Measurements from ENCODE around the gene TOB2. TPM values are rescaled to one million over a fixed set of nuclear protein-coding genes. Genes with fewer than 3 reads are reported as not detected.

Gene TOB2
- total and polyA plus RNA-seq, 9 of the 15 experiments (the other 6 are each of a cell fraction or from before 2014, with no cell fraction given) = 3.3 to 20.5 (median 7.3) TPM

DNA sequence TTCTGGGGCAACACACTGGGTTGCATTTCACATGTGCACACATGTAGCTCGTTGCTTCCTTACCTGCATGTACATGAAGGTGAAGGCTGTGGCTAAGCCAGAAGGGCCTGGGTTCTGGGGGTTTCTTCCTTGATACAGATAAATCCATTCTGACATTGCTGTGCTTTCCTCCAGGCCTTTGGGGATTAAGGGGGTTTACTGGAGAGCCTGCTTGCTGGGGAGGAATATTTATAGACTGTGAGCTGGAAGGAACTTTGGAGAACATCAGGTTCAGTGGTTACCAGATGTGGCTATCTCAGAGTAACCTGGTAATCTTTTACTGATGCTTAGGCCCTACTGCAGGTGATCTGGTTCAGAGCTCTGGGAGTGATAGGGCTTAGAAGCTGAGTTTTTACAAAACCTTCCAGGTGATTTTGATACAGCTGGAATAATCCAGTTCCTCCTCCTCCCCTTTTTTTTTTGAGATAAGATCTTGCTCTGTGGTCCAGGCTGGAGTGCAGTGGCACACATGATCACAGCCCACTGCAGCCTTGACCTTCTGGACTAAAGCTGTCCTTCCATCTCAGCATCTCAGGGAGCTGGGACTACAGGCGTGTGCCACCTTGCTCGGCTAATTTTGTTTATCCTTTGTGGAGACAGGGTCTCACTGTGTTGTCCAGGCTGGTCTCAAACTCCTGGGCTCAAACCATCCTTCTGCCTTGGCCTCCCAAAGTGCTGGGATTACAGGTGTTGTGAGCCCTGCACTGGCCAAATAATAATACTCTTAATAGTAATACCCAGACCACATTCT is 42.2 kb upstream of the TOB2 start:
- WGBS (ENCODE audit: insufficient coverage, low coverage, missing lambda C conversion rate) = 63% methylated on average over 2 of the region's 3 CpGs
- no peak for FAIRE-seq
- Histone ChIP-seq H4K20me1 (replicated peaks; ENCODE audit: control insufficient read depth, insufficient read depth, low read length) (peaks cover 30% of the 10 kb centered on the region), H2AFZ (ENCODE audit: low read depth, low read length) (no peak overlapping the region), H3K79me2 (ENCODE audit: control insufficient read depth, insufficient read depth, low read length) (peaks cover 89% of the 10 kb centered on the region), H3K4me3 (no peak overlapping the region), H3K27ac (ENCODE audit: extremely low read depth, low read depth, low read length) (no peak overlapping the region), H3K9ac (ENCODE audit: insufficient read depth in 1 of 2, low read depth in 2 of 2, low read length in 2 of 2) (no peak overlapping the region), H3K4me2 (ENCODE audit: insufficient read depth, low read length) (no peak overlapping the region), H3K9me1 (ENCODE audit: control insufficient read depth, insufficient read depth, low read length) (no peaks in the 10 kb centered on the region), H3K4me1 (replicated peaks in 1 of 2; ENCODE audit: control insufficient read depth in 2 of 2, insufficient read depth in 2 of 2, low read length in 2 of 2) (peaks cover 11 to 16% of the 10 kb centered on the region in 2 experiments; a peak in 4 of 5 replicates), H3K36me3 (ENCODE audit: control insufficient read depth, insufficient read depth, low read length) (peaks cover 38% of the 10 kb centered on the region), H3K9me3 (replicated peaks; ENCODE audit: control insufficient read depth, insufficient read depth, low read depth, low read length) (no peaks in the 10 kb centered on the region), H3K27me3 (ENCODE audit: control insufficient read depth in 2 of 2, insufficient read depth in 2 of 2, low read length in 2 of 2) (no peaks in the 10 kb centered on the region)
- intact Hi-C loops (cut with micrococcal nuclease) = no loop called here
- ChIA-PET POLR2A (interaction anchor here (1.8 kb wide), 1 partner anchor 9 kb away, joined by 5 read pairs; no protein-coding TSS in a partner anchor), CTCF (ENCODE audit: low intra/inter-chr PET ratio) (no interaction called here)
- no peak for ATAC-seq
- TF ChIP-seq, protein P1, sequence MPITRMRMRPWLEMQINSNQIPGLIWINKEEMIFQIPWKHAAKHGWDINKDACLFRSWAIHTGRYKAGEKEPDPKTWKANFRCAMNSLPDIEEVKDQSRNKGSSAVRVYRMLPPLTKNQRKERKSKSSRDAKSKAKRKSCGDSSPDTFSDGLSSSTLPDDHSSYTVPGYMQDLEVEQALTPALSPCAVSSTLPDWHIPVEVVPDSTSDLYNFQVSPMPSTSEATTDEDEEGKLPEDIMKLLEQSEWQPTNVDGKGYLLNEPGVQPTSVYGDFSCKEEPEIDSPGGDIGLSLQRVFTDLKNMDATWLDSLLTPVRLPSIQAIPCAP (CRISPR knock-in tag; IDR thresholded peaks at IDR 0.05; ENCODE audit: borderline replicate concordance) = no peak
- TF ChIP-seq, protein P2, sequence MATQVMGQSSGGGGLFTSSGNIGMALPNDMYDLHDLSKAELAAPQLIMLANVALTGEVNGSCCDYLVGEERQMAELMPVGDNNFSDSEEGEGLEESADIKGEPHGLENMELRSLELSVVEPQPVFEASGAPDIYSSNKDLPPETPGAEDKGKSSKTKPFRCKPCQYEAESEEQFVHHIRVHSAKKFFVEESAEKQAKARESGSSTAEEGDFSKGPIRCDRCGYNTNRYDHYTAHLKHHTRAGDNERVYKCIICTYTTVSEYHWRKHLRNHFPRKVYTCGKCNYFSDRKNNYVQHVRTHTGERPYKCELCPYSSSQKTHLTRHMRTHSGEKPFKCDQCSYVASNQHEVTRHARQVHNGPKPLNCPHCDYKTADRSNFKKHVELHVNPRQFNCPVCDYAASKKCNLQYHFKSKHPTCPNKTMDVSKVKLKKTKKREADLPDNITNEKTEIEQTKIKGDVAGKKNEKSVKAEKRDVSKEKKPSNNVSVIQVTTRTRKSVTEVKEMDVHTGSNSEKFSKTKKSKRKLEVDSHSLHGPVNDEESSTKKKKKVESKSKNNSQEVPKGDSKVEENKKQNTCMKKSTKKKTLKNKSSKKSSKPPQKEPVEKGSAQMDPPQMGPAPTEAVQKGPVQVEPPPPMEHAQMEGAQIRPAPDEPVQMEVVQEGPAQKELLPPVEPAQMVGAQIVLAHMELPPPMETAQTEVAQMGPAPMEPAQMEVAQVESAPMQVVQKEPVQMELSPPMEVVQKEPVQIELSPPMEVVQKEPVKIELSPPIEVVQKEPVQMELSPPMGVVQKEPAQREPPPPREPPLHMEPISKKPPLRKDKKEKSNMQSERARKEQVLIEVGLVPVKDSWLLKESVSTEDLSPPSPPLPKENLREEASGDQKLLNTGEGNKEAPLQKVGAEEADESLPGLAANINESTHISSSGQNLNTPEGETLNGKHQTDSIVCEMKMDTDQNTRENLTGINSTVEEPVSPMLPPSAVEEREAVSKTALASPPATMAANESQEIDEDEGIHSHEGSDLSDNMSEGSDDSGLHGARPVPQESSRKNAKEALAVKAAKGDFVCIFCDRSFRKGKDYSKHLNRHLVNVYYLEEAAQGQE (IDR thresholded peaks at IDR 0.05; ENCODE audit: borderline replicate concordance) = peak; percentile 51; the same call in 1 of the 2 replicates
- TF ChIP-seq, protein P2 (CRISPR knock-in tag; IDR thresholded peaks at IDR 0.05; ENCODE audit: low read depth) = no peak
- no peak for TF ChIP-seq CBFA2T2 (conservative IDR thresholded peaks at IDR 0.05)
- TF ChIP-seq, protein P3, sequence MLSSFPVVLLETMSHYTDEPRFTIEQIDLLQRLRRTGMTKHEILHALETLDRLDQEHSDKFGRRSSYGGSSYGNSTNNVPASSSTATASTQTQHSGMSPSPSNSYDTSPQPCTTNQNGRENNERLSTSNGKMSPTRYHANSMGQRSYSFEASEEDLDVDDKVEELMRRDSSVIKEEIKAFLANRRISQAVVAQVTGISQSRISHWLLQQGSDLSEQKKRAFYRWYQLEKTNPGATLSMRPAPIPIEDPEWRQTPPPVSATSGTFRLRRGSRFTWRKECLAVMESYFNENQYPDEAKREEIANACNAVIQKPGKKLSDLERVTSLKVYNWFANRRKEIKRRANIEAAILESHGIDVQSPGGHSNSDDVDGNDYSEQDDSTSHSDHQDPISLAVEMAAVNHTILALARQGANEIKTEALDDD (IDR thresholded peaks at IDR 0.05) = peak; percentile 44; the same call in 1 of the 2 replicates
- 0 out of 2 replicates have a peak, but pooled peaks have one; percentile 27 for TF ChIP-seq ZNF121 (CRISPR knock-in tag; conservative IDR thresholded peaks at IDR 0.05)
- DNase-seq (ENCODE audit: extremely low read depth in 1 of 4, low spot score in 3 of 4) = no peak
- in situ Hi-C loops (cut with MboI) = no loop called here
- no TSS peak for BruUV-seq (replicated peaks)

All from K562 (cell line).